Endometrium (tissue), 2 donors: ENCODE measurements around the gene PGAM5.

Experiments used
- FAIRE-seq: peaks from 2 replicates; lab custom pipeline; 2012; peaks lifted over from hg19 to GRCh38; lab: Jason Lieb, UNC
- donor health status: control.
- donor health status: control.

The PGAM5 gene

DNA sequence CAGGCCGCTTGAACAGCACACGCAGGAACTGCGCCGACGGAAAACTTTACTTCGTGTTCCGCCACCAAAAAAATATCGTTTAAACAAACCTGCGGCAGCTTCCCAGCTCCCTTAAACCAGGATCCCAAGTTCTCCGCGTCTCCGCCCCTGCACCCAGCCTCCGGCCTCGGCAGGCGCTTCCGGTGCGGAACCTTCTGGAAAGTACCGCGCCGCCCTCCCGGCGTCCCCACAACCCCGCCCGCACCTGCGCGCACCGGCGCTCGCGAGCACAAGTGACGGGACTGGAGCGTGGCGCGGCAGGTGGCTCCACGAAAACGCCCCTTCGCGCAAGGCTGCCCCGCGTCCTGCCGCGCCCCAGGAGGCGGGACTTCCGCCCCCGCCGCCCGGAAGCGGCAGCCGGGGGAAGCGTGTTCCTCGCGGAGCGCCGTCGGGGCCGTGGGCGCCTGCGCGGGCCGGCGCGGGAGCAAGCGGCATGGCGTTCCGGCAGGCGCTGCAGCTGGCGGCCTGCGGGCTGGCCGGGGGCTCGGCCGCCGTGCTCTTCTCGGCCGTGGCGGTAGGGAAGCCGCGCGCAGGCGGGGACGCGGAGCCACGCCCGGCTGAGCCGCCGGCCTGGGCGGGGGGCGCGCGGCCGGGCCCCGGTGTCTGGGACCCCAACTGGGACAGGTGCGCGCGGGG is at the start of gene PGAM5:
Gene PGAM5 (plus strand): TSS at position 438 of the 675 bp plus-strand sequence. CDS start 35 bp downstream, at position 473.
- FAIRE-seq: no peak

- FAIRE-seq: no peak
Observed at GRCh38 chr12:132660996-132661395, 49.6 kb upstream of the PGAM5 start.

GRCh38 chr12:132661972-132662371 is 48.7 kb upstream of the PGAM5 start:
- no peak for FAIRE-seq

DNA sequence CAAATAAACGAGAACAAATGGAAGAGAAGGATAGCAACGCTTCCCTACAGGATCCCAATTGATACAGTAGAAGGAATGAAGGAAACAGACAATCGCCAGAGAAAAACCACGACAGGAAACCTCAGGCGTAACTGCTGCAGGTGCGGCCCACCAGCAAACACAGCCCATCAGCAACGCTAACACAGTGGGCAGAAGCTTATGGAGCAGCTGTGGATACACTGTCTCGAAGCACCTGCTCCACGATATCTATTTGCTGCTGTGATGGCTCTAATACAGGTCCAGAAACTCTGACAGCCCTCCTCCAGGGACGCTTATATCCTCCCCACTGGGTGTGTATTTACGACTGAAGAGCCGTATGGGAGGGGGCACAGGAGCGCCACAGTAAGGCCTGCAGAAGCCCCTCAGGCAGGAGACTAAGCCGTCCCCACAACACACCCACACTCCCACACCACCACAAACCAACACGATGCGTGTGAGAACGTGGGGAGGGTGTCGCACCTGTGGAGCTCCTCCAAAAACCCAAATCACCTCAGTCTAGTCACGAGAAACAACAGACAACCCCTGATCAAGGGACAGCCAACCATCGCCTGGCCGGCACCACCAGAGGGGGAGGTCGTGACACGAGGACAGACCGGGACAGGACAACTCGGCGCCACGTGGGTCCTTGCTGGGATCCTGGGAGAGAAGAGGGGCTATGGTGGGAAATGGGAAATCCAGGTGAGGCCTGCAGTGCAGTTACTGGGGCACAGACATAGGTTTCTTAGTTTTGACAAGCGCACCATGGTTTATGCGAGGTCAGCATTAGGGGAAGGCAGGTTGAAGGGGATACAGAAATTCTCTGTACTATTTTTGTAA is 47.5 kb upstream of the PGAM5 start:
- no peak for FAIRE-seq

DNA sequence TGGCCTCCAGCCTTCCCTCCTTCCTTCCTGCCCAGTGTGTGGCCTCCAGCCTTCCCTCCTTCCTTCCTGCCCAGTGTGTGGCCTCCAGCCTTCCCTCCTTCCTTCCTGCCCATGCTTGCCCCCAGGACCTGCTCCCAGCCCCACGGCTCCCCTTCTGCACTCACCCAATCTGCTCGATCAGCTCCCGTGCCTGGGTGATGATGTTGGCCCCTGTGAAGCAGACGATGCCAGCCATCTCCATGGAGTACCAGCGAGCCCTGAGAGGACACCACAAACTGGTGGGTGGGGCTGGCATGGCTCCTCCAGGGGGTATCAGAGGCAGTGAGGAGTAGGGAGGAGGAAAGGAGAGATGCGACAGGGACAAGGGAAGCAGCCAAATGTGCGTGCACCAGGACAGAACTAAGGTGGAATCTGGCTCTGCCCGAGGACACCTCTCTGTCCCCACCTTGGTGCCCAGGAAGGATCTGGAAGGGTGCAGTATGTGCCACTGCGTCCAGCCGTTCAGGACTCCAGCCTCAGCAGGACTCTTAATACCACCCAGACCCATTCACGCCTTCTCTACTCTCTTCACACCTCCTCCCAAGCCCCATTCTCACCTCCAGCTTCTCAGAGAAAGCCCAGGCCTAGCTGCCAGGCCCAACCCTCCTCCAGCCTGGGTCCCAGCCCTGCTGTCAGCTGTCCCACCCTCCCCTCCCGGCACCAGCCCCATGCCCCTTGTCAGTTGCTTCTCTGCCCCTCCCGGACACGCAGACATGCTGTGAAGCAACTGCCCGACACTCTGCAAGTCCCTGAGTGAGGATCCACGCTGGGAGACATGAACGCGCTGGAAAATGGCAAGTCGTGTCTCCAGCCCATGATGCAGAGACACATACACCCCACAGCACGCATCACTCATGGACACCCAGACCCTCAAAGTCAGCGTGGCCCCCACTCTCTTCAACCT is 46.2 kb upstream of the PGAM5 start:
- FAIRE-seq: no peak

- no peak for FAIRE-seq
Observed at GRCh38 chr12:132665149-132665491, 45.5 kb upstream of the PGAM5 start.

DNA sequence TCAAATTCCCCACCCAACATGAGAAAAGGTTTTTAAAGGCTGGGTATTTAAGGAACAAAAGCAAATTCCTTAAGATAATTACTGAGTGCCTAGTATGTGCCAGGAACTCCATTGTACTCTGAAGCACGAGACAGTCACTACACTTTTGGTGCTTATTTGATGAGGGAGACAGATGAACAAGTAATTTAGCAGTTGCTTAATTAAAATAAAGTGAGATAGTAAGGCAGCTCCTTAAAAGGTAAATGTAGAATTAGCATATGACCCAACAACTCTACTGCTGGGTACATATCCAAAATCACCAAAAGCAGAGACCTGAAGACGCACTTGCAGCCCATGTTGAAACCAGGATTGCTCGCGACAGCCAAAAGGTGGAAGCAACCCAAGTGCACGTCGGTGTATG is 44.8 kb upstream of the PGAM5 start:
- no peak for FAIRE-seq

DNA sequence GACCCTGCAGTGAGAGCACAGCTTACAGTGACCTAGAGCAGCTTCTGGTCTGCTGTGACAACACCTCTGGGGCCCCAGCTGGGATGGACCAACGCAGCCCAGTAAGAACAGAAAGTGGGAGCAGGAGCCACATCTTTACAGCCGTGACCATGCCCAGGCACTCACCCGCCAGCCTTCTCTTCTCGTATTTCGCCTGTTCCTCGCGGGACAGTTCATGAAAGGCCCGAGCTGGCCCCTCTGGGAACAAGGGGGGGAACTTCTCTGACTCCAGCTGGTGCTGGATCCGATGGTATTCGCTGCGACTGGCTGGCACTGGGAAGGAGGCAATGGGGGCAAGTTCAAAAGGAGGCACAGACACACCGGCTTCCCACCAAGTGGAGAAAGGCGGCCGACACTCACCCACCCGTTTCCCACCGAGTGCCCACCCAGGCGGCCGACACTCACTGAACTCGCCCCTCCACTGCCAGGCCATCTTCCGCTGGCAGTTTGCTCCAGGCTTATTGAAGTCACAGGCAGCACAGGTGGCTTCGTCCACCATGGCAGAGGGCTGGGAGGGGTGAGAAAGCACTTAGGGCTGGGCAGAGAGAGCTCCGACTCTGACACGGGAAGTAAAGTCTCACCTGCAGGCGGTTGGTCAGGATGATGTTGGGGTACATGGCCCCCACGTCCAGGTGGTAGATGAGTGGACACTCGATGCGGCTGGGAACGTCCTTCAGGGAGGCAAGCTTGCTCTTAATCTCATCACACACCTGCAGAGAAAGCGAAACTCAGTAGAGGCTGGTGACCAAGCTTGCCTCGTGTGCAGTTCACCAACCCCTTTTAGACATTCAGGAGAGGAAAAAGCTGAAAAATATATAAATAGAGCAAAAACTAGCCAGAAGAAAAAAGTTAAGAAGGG is 42.2 kb upstream of the PGAM5 start:
- FAIRE-seq: no peak

DNA sequence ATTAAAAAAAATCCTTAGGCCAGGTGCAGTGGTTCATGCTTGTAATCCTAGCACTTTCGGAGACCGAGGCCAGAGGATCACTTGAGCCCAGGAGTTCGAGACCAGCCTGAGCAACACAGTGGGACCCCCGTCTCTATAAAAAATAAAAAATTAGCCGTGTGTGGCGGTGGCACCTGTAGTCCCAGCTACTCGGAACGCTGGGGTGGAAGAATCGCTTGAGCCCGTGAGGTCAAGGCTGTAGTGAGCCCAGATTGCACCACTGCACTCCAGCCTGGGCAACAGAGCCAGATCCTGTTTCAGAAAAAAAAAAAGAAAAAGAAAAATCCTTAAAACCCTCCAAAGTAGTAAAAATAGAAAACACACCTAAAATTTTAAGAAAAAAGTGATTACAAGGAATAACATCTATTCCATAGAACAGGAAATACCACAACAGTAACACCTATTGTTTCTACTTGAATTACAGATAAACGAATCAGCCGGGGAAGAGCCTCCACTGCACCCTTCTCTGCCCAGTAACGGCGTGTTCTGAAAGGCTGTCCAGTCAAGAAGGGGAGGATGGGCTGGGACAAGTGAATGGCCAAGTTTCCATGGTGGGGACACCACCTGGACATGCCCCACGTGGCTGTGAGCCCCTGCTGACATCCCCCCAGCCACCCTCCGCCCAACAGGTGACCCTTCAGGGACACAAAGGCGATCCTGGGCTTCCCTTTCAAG is 41.3 kb upstream of the PGAM5 start:
- FAIRE-seq: no peak

GRCh38 chr12:132672116-132672515 is 38.5 kb upstream of the PGAM5 start:
- no peak for FAIRE-seq

DNA sequence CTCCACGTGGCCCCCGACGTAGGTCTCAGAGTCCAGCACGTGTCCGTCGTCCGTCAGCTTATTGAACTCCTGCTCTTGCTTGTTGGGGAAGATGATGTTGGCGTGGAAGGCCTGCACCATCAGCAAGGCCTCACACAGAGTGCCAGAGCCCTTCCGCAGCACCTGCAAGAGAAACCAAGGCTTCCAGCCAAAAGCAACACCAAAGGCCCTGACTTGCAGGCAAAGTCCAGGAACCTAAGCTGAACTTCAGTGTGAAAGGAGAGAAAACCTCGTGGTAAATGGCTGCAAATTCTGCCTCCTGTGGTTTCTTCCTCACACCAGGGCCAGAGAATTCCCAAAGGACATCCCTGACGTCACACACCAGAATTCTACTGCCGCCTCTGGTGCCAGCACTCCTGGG is 38.0 kb upstream of the PGAM5 start:
- FAIRE-seq: no peak

- no peak for FAIRE-seq
Observed at GRCh38 chr12:132673288-132674179, 37.1 kb upstream of the PGAM5 start.

GRCh38 chr12:132674561-132674960 is 36.1 kb upstream of the PGAM5 start:
- FAIRE-seq: no peak

DNA sequence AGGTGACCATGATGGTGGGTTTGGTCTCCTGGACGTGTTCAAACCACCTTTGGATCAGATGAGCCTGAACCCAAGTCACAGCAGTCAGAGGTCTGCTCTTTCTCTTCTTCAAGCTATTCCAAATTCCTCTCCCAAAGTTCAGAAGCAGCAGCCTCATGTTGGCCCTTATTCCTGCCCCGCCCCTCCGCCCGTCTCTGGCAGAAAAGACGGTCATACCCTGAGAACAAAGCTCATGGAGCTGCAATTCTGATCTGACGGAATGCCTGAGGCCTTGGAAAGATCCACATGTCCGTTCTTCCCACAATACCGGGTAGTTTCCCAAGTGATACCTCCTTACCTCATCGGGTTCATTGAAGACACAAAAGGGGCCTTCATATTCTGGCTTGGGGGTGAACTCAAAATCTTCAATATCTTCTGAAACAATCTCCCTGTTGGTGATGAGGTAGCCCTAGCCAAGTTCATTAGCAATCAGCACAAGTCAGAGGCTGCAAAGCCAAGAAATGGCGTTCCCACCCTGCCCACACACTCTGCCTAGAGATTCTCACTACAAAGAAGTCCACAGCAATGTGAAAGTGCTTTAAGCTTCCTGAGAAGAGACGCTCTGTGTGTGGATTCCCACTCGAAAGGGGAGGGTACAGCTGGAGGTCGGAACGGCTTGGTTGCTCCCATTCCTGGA is 34.7 kb upstream of the PGAM5 start:
- FAIRE-seq: no peak

DNA sequence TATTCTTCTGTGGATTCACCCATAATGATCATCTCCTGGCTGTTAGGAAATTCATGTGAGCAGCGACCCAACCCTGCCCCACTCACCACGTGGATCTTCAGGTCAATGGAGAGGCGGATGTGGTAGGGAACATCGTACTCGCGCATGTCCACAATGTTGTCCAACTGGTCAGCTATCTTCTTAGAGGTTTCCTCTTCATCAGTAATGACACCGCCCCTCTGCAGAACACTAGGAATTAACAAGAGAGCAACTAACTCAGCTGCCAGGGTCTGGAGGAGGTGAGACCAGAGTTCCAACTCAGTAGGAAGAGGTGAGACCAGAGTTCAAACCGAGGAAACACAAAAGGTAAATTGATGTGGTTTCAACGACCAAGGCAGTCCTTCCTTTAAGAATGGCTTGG is 33.1 kb upstream of the PGAM5 start:
- FAIRE-seq: no peak

- no peak for FAIRE-seq
Observed at GRCh38 chr12:132685400-132685799, 25.2 kb upstream of the PGAM5 start.

- FAIRE-seq: no peak
Observed at GRCh38 chr12:132686825-132687210, 23.8 kb upstream of the PGAM5 start.

DNA sequence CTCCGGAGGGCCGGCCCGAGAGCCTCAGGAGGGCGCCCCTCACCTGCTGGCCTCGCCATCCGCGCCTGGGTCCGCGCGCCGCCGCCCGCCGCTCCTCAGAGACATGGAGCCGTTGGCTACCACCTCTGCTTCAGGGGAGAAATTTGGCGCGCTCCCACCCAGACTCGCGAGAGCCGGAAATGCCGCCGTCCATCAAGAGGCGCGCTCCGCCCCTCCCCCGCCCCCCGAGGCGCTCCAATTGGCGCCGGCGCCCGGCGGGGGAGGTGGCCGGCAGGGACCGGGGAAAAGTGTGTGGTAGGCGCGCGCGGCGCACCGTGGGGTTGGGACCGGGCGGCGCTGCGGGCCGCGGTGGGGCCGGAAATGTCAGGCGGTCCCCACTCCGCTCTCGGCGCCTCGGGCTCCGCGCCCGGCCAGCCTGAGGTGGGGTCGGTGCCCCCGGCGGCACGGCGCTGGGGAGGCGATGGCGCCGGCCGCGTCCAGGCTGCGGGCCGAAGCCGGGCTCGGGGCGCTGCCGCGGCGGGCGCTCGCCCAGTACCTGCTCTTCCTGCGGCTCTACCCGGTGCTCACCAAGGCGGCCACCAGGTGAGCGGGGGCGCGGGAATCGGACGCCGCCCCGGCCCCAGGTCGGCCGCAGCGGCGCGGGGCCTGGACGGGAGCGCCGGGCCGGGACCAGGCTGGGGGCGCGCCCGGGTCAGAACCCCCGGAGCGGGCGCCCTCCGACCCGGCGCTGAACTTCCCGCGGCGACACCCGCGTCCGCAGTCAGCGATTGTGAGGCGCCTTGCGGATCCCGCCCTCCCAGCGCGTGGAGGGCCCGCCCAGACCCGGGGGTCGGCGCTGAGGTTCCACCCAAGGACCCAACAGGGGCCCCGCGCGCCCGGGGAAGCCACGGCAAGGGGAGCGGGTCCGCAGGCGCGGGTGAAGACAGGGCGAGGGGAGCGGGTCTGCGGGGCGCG is 23.2 kb upstream of the PGAM5 start, which contains the start of the genes POLE and PXMP2:
Gene POLE (minus strand): TSS at position 132 of the 954 bp plus-strand sequence. CDS start 27 bp downstream, at position 105.
Gene PXMP2 (plus strand): TSS at position 377 of the 954 bp plus-strand sequence. CDS start 84 bp downstream, at position 461.
- FAIRE-seq: no peak
